ENCODE data around the gene FCN1.

Gene FCN1

GRCh38 chr9:134889386-134890154 is 28.1 kb downstream of the FCN1 start:
- DNase-seq: no peak

- no peak for DNase-seq
These were observed 29.0 kb downstream of the FCN1 start for GRCh38 chr9:134888603-134889190.

GRCh38 chr9:134887686-134888602 is 29.8 kb downstream of the FCN1 start:
- no peak for DNase-seq

GRCh38 chr9:134887219-134887618 is 30.5 kb downstream of the FCN1 start:
- no peak for DNase-seq

GRCh38 chr9:134886413-134886913 is 31.2 kb downstream of the FCN1 start:
- DNase-seq: no peak

- DNase-seq: no peak
These were observed 31.9 kb downstream of the FCN1 start for GRCh38 chr9:134885679-134886412.

- DNase-seq: no peak
These were observed 32.6 kb downstream of the FCN1 start for GRCh38 chr9:134885001-134885678.

GRCh38 chr9:134884492-134884891 is 33.2 kb downstream of the FCN1 start:
- no peak for DNase-seq

GRCh38 chr9:134883040-134883782 is 34.5 kb downstream of the FCN1 start:
- DNase-seq: no peak

GRCh38 chr9:134882204-134882785 is 35.4 kb downstream of the FCN1 start:
- DNase-seq: no peak

- no peak for DNase-seq
These were observed 36.4 kb downstream of the FCN1 start for GRCh38 chr9:134881313-134881670.

GRCh38 chr9:134880484-134881312 is 37.0 kb downstream of the FCN1 start, which contains the start of gene FCN2:
Gene FCN2, plus strand, starts transcription at chr9:134880810. Its CDS starts 12 bp downstream, at chr9:134880822.
- no peak for DNase-seq

GRCh38 chr9:134879664-134880483 is 37.8 kb downstream of the FCN1 start:
- DNase-seq: no peak

GRCh38 chr9:134877541-134877940 is 40.2 kb downstream of the FCN1 start:
- DNase-seq: no peak

- no peak for DNase-seq
These were observed 42.3 kb downstream of the FCN1 start for GRCh38 chr9:134875371-134875770.

- DNase-seq: no peak
These were observed 45.1 kb downstream of the FCN1 start for GRCh38 chr9:134872482-134873231.

GRCh38 chr9:134871697-134872340 is 45.9 kb downstream of the FCN1 start:
- no peak for DNase-seq

Measured in 8988T (cell line).